Measurements from ENCODE around the gene VANGL1. TPM values are rescaled to one million over a fixed set of nuclear protein-coding genes. Genes with fewer than 3 reads are reported as not detected.

The VANGL1 gene
- total and polyA plus RNA-seq, 2 of the 8 experiments (the other 6 are each of a cell fraction or from before 2014, with no cell fraction given) = 9.4 to 13.4 TPM

GRCh38 chr1:115670476-115671175, 28.9 kb downstream of the VANGL1 start:
- Histone ChIP-seq H4K5ac (ENCODE audit: insufficient read length, low read depth, low read length) (no peak overlapping the region), H2BK120ac (replicated peaks; ENCODE audit: low read depth, low read length) (no peak overlapping the region), H3K23ac (ENCODE audit: insufficient read length) (no peak overlapping the region), H3K23me2 (ENCODE audit: low read depth, low read length) (no peaks in the 10 kb centered on the region), H2BK20ac (ENCODE audit: low read length) (no peak overlapping the region), H2AK5ac (ENCODE audit: low read depth, low read length) (no peak overlapping the region), H3K4me2 (ENCODE audit: insufficient read depth in 1 of 2, low read depth in 2 of 2, low read length in 2 of 2) (no peak overlapping the region), H2BK12ac (ENCODE audit: low read depth, low read length) (no peak overlapping the region), H3K4me1 (replicated peaks in 1 of 4; ENCODE audit: control insufficient read depth in 3 of 4, insufficient read depth in 4 of 4, low read length in 3 of 4) (no peaks in the 10 kb centered on the region), H2BK5ac (ENCODE audit: low read depth, low read length) (no peak overlapping the region), H3K79me1 (ENCODE audit: low read depth, low read length) (0 out of 2 replicates have a peak, but pooled peaks cover 2% of the 10 kb centered on the region), H3K36me3 (ENCODE audit: control insufficient read depth in 2 of 4, insufficient read depth in 4 of 4, low read length in 3 of 4) (peaks cover 3 to 7% (median 4%) of the 10 kb centered on the region in 4 experiments; a peak in 5 of 8 replicates), H3K4ac (replicated peaks; ENCODE audit: insufficient read length, low read depth, low read length) (no peak overlapping the region), H3K27me3 (replicated peaks in 1 of 4; ENCODE audit: control insufficient read depth in 3 of 4, extremely low read depth in 1 of 4, insufficient read depth in 3 of 4, low read length in 3 of 4) (no peaks in the 10 kb centered on the region), H3K9me3 (ENCODE audit: insufficient read depth in 2 of 2, low read depth in 1 of 2, low read length in 1 of 2) (no peaks in the 10 kb centered on the region), H2BK15ac (ENCODE audit: low read length) (no peak overlapping the region), H3K79me2 (ENCODE audit: control insufficient read depth in 1 of 2, insufficient read depth in 2 of 2, low read length in 2 of 2) (no peaks in the 10 kb centered on the region; a peak in 1 of 4 replicates), H3K9ac (replicated peaks in 1 of 4; ENCODE audit: extremely low read depth in 1 of 4, low read depth in 3 of 4, low read length in 3 of 4) (no peak overlapping the region), H3K4me3 (ENCODE audit: extremely low read depth in 1 of 4, insufficient read depth in 2 of 4, low read depth in 3 of 4, low read length in 4 of 4) (no peak overlapping the region), H2AFZ (ENCODE audit: low read length) (no peak overlapping the region), H3K14ac (ENCODE audit: insufficient read length) (no peak overlapping the region), H3K18ac (ENCODE audit: extremely low read depth, low read length) (no peak overlapping the region), H4K8ac (ENCODE audit: extremely low read depth, insufficient read depth, low read length) (no peak overlapping the region), H3K56ac (replicated peaks; ENCODE audit: insufficient read length, low read depth, low read length) (no peak overlapping the region), H3K27ac (ENCODE audit: low read depth, low read length) (no peak overlapping the region), H4K20me1 (replicated peaks in 1 of 2; ENCODE audit: control insufficient read depth in 1 of 2, insufficient read depth in 2 of 2, low read length in 2 of 2) (no peaks in the 10 kb centered on the region), H4K91ac (replicated peaks; ENCODE audit: insufficient read length, low read length) (no peak overlapping the region)
- POLR2A ChIA-PET (ENCODE audit: partially characterized antibody) = interaction anchor here (1.0 to 1.3 kb wide), 3 partner anchors 9 to 82 kb away, joined by 3 read pairs; no protein-coding TSS in a partner anchor
- DNase-seq (ENCODE audit: low read depth in 1 of 2, low spot score in 2 of 2) = no peak
- CTCF ChIA-PET (ENCODE audit: partially characterized antibody) = interaction anchor here (1.4 to 1.8 kb wide), 2 partner anchors 8 to 12 kb away, joined by 3 to 5 read pairs; no protein-coding TSS in a partner anchor
- 85% methylated on average over 14 of the region's 14 CpGs; no CpG with 5 or more reads in 1 of the 2 experiments for WGBS, 2 experiments (ENCODE audit: extremely low coverage in 1 of 2, insufficient coverage in 1 of 2, insufficient read length in 1 of 2, insufficient replicate concordance in 2 of 2, low coverage in 1 of 2, low lambda C conversion rate in 2 of 2, missing lambda C conversion rate in 1 of 2)
- TF ChIP-seq TEAD4 (IDR thresholded peaks at IDR 0.05; ENCODE audit: low read depth, low read length) = no peak
- TF ChIP-seq, protein P1, sequence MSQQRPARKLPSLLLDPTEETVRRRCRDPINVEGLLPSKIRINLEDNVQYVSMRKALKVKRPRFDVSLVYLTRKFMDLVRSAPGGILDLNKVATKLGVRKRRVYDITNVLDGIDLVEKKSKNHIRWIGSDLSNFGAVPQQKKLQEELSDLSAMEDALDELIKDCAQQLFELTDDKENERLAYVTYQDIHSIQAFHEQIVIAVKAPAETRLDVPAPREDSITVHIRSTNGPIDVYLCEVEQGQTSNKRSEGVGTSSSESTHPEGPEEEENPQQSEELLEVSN (IDR thresholded peaks at IDR 0.05) = no peak
- TF ChIP-seq EP300 (IDR thresholded peaks at IDR 0.05; ENCODE audit: borderline replicate concordance in 1 of 2, low read depth in 2 of 2, low read length in 2 of 2) = no peak
- TF ChIP-seq CBX8 (IDR thresholded peaks at IDR 0.05; ENCODE audit: borderline replicate concordance, low read depth, low read length) = no peak
- no peak for TF ChIP-seq SIX5 (IDR thresholded peaks at IDR 0.05; ENCODE audit: low read depth, low read length)
- TF ChIP-seq GABPA (IDR thresholded peaks at IDR 0.05; ENCODE audit: borderline replicate concordance, insufficient read depth, low read length) = no peak
- no peak for TF ChIP-seq SP2 (IDR thresholded peaks at IDR 0.05; ENCODE audit: low read length)
- TF ChIP-seq FOSL1 (IDR thresholded peaks at IDR 0.05; ENCODE audit: insufficient read depth, low read depth, low read length) = no peak
- TF ChIP-seq CEBPB (IDR thresholded peaks at IDR 0.05; ENCODE audit: low read depth, low read length) = no peak
- FAIRE-seq = no peak

Data from H1 (cell line).